K562 (cell line): ENCODE measurements around the gene SLC44A1. TPM values are rescaled to one million over a fixed set of nuclear protein-coding genes. Genes with fewer than 3 reads are reported as not detected.

ENCODE experiments used
- ATAC-seq: fragments of 200-7000 bp; cut with Tn5 transposase; 3 replicates; pipeline ENCODE4 v1.9.1; 2020; ENCODE audit warnings: moderate library complexity
- BruUV-seq: library from RNA; stranded (reverse); fragments of 400-500 nt; replicated peaks from 2 replicates; lab custom pipeline; 2021; lab: Mats Ljungman, UMichigan
- CTCF ChIA-PET: fragments of 300-600 bp; formaldehyde crosslinking; extraction: SDS; loops from one replicate; lab custom pipeline; 2021; ENCODE audit warnings: low intra/inter-chr PET ratio; lab: Yijun Ruan, JAX
- POLR2A ChIA-PET: fragments of 300-600, 350-650 bp; sonication (Branson Sonifier 250); formaldehyde crosslinking; extraction: SDS; loops from one replicate; lab custom pipeline; 2021; ENCODE audit warnings: antibody characterized with exemption, inconsistent platforms; lab: Yijun Ruan, JAX
- DNase-seq, 4 experiments: peaks; one replicate each; pipeline versions ENCODE4 v3.0.0 to v3.0.0-alpha.2; 2011 to 2018; ENCODE audit warnings: low spot score in 3 of 4, mixed read lengths in 3 of 4; ENCODE audit errors: extremely low read depth in 1 of 4
- FAIRE-seq: peaks from 2 replicates; lab custom pipeline; 2011; peaks lifted over from hg19 to GRCh38; lab: Jason Lieb, UNC
- H2AFZ ChIP-seq: 2 replicates; pipeline ENCODE4 v1.6.0; 2011; ENCODE audit warnings: low read depth, low read length, control low read depth, inconsistent platforms
- H3K27ac ChIP-seq: fragments of 200-600 bp; 3 replicates; pipeline ENCODE4 v1.8.0; 2011; ENCODE audit warnings: low read depth, mild to moderate bottlenecking, control low read depth, inconsistent platforms, low read length, moderate library complexity, mixed read lengths; ENCODE audit errors: extremely low read depth
- H3K27me3 ChIP-seq, 2 experiments: fragments of 300-600 bp in 1 of 2; 2 replicates in 1 of 2; 3 replicates in 1 of 2; pipeline versions ENCODE4 v1.6.0 to v1.8.0; 2011; ENCODE audit warnings: inconsistent platforms in 2 of 2, low read length in 2 of 2, mild to moderate bottlenecking in 1 of 2, mixed read lengths in 1 of 2, moderate library complexity in 1 of 2; ENCODE audit not compliant: control insufficient read depth in 2 of 2, insufficient read depth in 2 of 2
- H3K36me3 ChIP-seq: fragments of 300-600 bp; 3 replicates; pipeline ENCODE4 v1.8.0; 2011; ENCODE audit warnings: mild to moderate bottlenecking, low read length, inconsistent platforms; ENCODE audit not compliant: control insufficient read depth, insufficient read depth
- H3K4me1 ChIP-seq, 2 experiments: fragments of 200-600 bp in 1 of 2; replicated peaks in 1 of 2; 2 replicates in 1 of 2; 3 replicates in 1 of 2; pipeline versions ENCODE4 v1.5.1 to v1.8.0; 2011; ENCODE audit warnings: inconsistent platforms in 2 of 2, low read length in 2 of 2, mild to moderate bottlenecking in 1 of 2, mixed read lengths in 1 of 2, moderate library complexity in 1 of 2; ENCODE audit not compliant: control insufficient read depth in 2 of 2, insufficient read depth in 2 of 2
- H3K4me2 ChIP-seq: 2 replicates; pipeline ENCODE4 v1.6.1; 2011; ENCODE audit warnings: low read length, control low read depth, inconsistent platforms, mixed read lengths; ENCODE audit not compliant: insufficient read depth
- H3K4me3 ChIP-seq: fragments of 200-600 bp; sonication (generic), shearing (Covaris generic); 2 replicates; pipeline ENCODE4 v1.5.1; 2016; ENCODE audit warnings: control low read depth, inconsistent platforms
- H3K79me2 ChIP-seq: fragments of 200-600 bp; 3 replicates; pipeline ENCODE4 v1.8.0; 2011; ENCODE audit warnings: low read length, inconsistent platforms; ENCODE audit not compliant: control insufficient read depth, insufficient read depth
- H3K9ac ChIP-seq, 2 experiments: 2 replicates each; pipeline versions ENCODE4 v1.6.0 to v1.6.1; 2011; ENCODE audit warnings: low read depth in 2 of 2, low read length in 2 of 2, control low read depth in 1 of 2, inconsistent platforms in 1 of 2, mild to moderate bottlenecking in 1 of 2, mixed read lengths in 1 of 2; ENCODE audit not compliant: insufficient read depth in 1 of 2
- H3K9me1 ChIP-seq: one replicate; pipeline ENCODE4 v1.6.0; 2011; ENCODE audit warnings: inconsistent platforms, mild to moderate bottlenecking, low read length, moderate library complexity; ENCODE audit not compliant: control insufficient read depth, insufficient read depth
- H3K9me3 ChIP-seq: replicated peaks from 2 replicates; pipeline ENCODE4 v1.5.1; 2011; ENCODE audit warnings: low read depth, low read length, inconsistent platforms; ENCODE audit not compliant: control insufficient read depth, insufficient read depth
- H4K20me1 ChIP-seq: replicated peaks from 2 replicates; pipeline ENCODE4 v1.6.1; 2011; ENCODE audit warnings: low read length, inconsistent platforms, mixed read lengths; ENCODE audit not compliant: control insufficient read depth, insufficient read depth
- KLF10 ChIP-seq: fragments of 250-450 bp; sonication (Bioruptor Pico); IDR thresholded peaks from 2 replicates; pipeline ENCODE4 v1.6.1; 2021; ENCODE audit warnings: matching md5 sums
- MECOM ChIP-seq: fragments of 250-450 bp; sonication (Bioruptor Pico); IDR thresholded peaks from 2 replicates; pipeline ENCODE4 v1.8.0; 2022; ENCODE audit warnings: inconsistent platforms
- SAFB ChIP-seq: fragments of 200-400 bp; formaldehyde crosslinking; IDR thresholded peaks from 2 replicates; pipeline ENCODE4 v1.6.1; 2017; ENCODE audit warnings: low read depth, low read length, borderline replicate concordance
- TGIF2 ChIP-seq: sonication (generic); formaldehyde crosslinking; IDR thresholded peaks from 2 replicates; pipeline ENCODE4 v1.8.1; 2022; ENCODE audit warnings: mild to moderate bottlenecking, missing genetic modification reagents, moderate library complexity
- WGBS: fragments of 100-300 bp; shearing (Covaris generic); methylation state at CpG from one replicate; pipeline ENCODE4 v1.1.6; 2016; ENCODE audit warnings: low coverage, mixed read lengths; ENCODE audit not compliant: insufficient coverage; ENCODE audit errors: missing lambda C conversion rate; 5-methylcytosine and 5-hydroxymethylcytosine counted together
- in situ Hi-C: fragments of 300-500 bp; cut with MboI; formaldehyde crosslinking; loops from 4 replicates; pipeline ENCODE4 v1.15.0; 2018; ENCODE audit warnings: inconsistent platforms, mixed read lengths
- intact Hi-C: fragments of 100-400 bp; cut with micrococcal nuclease; formaldehyde crosslinking; loops from 2 replicates; pipeline ENCODE4 v1.14.2; 2022
- polyA plus RNA-seq, 8 experiments: library from polyadenylated mRNA; depleted of rRNA in 4 of 8; stranded (reverse) in 5 of 8; unstranded in 3 of 8; fragments of >200 nt; fragmentation: Nextera tagmentation in 2 of 8; fragmentation: Illumina TruSeq in 1 of 8; extraction: Ambion mirVana in 2 of 8; extraction: Trizol in 1 of 8; gene quantifications; 2 replicates each; pipeline versions ENCODE4 v1.2.1 to v1.2.3, GENCODE V29; 2011 to 2014; ENCODE audit warnings: inconsistent platforms in 1 of 8, missing spikeins in 1 of 8
- total RNA-seq, 7 experiments: library from RNA; depleted of rRNA in 6 of 7; stranded (reverse); fragments of >200 nt in 6 of 7; fragmentation: Illumina TruSeq in 2 of 7; extraction: Trizol in 2 of 7; gene quantifications; 2 replicates each; pipeline versions ENCODE4 v1.2.1 to v1.2.3, GENCODE V29; 2011 to 2021; ENCODE audit warnings: low replicate concordance in 1 of 7
- TF ChIP-seq, protein P1 (sequence below), 2 experiments: fragments of 450-650 bp in 1 of 2; sonication (generic) in 1 of 2; formaldehyde crosslinking; conservative IDR thresholded peaks; 2 replicates each; pipeline versions ENCODE4 v1.4.0 to v1.8.1; 2020 to 2022; ENCODE audit warnings: mild to moderate bottlenecking in 1 of 2, missing genetic modification reagents in 1 of 2
- TF ChIP-seq, protein P2 (sequence below): sonication (generic); formaldehyde crosslinking; IDR thresholded peaks from 2 replicates; pipeline ENCODE4 v1.8.1; 2023; ENCODE audit warnings: missing genetic modification reagents, mild to moderate bottlenecking, borderline replicate concordance

The SLC44A1 gene
- total and polyA plus RNA-seq, 9 of the 15 experiments (the other 6 are each of a cell fraction or from before 2014, with no cell fraction given): 0.11 to 0.59 (median 0.30) TPM

DNA sequence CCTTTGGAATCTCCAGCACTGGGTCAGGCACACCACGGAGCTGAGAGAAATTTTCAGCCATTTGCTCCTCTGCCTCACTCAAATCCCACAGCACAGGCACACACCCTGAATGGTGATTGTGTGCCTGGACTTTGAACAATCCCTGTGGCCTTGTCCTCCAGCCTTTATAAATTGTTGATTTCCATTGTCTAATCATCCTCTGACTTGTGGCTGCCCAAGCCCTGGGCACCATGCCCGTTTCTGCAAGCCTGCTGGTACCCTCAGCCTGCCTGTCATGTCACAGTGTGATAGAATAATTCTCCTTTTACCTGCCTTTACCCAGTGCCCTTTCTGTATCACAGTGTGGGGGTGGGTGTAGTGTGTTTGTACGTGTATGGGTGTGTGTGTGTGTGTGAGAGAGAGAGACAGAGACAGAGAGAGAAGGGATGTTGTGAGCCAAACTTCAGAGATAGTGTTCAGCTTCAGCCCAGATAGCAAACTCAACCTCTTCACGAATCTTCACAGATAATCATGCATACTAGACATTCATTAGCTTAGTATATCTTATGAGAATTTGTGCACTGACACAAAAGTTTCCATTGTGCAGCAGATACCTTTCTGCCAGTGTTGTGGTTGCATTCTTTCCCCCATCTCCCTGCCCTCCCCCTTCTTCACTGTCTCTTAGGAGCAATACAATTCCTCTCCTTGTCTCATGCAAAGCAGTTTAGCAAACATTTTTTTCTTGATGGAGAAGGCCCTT lies 27.8 kb upstream of the SLC44A1 start:
- no peaks in the 10 kb centered on the region for H3K9me1 ChIP-seq
- no peaks in the 10 kb centered on the region for H3K79me2 ChIP-seq
- 1% methylated on average over 4 of the region's 4 CpGs for WGBS
- H4K20me1 ChIP-seq: no peaks in the 10 kb centered on the region
- ChIA-PET POLR2A (no interaction called here), CTCF (no interaction called here)
- in situ Hi-C loops (no loop called here), intact Hi-C loops (no loop called here)
- no peak overlapping the region for H2AFZ ChIP-seq
- no peak overlapping the region for H3K4me3 ChIP-seq
- H3K27me3 ChIP-seq: peaks cover 0 to 6% of the 10 kb centered on the region in 2 experiments; a peak in 1 of 5 replicates
- H3K36me3 ChIP-seq: no peaks in the 10 kb centered on the region
- ATAC-seq: no peak
- DNase-seq: no peak
- BruUV-seq: no TSS peak
- H3K4me1 ChIP-seq: no peaks in the 10 kb centered on the region
- TF ChIP-seq, protein P1, sequence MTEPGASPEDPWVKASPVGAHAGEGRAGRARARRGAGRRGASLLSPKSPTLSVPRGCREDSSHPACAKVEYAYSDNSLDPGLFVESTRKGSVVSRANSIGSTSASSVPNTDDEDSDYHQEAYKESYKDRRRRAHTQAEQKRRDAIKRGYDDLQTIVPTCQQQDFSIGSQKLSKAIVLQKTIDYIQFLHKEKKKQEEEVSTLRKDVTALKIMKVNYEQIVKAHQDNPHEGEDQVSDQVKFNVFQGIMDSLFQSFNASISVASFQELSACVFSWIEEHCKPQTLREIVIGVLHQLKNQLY (CRISPR knock-in tag; conservative IDR thresholded peaks at IDR 0.05): no peak
- no peak for TF ChIP-seq MECOM (CRISPR knock-in tag)
- no peak for TF ChIP-seq KLF10 (CRISPR knock-in tag)
- no peak for TF ChIP-seq SAFB
- TF ChIP-seq, protein P2, sequence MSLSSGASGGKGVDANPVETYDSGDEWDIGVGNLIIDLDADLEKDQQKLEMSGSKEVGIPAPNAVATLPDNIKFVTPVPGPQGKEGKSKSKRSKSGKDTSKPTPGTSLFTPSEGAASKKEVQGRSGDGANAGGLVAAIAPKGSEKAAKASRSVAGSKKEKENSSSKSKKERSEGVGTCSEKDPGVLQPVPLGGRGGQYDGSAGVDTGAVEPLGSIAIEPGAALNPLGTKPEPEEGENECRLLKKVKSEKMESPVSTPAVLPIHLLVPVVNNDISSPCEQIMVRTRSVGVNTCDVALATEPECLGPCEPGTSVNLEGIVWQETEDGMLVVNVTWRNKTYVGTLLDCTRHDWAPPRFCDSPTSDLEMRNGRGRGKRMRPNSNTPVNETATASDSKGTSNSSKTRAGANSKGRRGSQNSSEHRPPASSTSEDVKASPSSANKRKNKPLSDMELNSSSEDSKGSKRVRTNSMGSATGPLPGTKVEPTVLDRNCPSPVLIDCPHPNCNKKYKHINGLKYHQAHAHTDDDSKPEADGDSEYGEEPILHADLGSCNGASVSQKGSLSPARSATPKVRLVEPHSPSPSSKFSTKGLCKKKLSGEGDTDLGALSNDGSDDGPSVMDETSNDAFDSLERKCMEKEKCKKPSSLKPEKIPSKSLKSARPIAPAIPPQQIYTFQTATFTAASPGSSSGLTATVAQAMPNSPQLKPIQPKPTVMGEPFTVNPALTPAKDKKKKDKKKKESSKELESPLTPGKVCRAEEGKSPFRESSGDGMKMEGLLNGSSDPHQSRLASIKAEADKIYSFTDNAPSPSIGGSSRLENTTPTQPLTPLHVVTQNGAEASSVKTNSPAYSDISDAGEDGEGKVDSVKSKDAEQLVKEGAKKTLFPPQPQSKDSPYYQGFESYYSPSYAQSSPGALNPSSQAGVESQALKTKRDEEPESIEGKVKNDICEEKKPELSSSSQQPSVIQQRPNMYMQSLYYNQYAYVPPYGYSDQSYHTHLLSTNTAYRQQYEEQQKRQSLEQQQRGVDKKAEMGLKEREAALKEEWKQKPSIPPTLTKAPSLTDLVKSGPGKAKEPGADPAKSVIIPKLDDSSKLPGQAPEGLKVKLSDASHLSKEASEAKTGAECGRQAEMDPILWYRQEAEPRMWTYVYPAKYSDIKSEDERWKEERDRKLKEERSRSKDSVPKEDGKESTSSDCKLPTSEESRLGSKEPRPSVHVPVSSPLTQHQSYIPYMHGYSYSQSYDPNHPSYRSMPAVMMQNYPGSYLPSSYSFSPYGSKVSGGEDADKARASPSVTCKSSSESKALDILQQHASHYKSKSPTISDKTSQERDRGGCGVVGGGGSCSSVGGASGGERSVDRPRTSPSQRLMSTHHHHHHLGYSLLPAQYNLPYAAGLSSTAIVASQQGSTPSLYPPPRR: no peak
- TF ChIP-seq TGIF2 (CRISPR knock-in tag): no peak
- no peak overlapping the region for H3K9ac ChIP-seq
- no peaks in the 10 kb centered on the region for H3K9me3 ChIP-seq
- no peak overlapping the region for H3K27ac ChIP-seq
- H3K4me2 ChIP-seq: no peak overlapping the region
- no peak for FAIRE-seq
